ENCODE results near the gene UGT2B28. TPM values are rescaled to one million over a fixed set of nuclear protein-coding genes. Genes with fewer than 3 reads are reported as not detected.
A peak's percentile ranks its signal among the peaks of the same experiment; 100 is the strongest.
"Not testable (repeated sequence)": the region's sequence is repeated elsewhere in the genome, so short reads cannot be mapped to it uniquely, and the experiment has no call there.

The UGT2B28 gene
- total RNA-seq, 2 donors from 2014 or later = not detected

DNA sequence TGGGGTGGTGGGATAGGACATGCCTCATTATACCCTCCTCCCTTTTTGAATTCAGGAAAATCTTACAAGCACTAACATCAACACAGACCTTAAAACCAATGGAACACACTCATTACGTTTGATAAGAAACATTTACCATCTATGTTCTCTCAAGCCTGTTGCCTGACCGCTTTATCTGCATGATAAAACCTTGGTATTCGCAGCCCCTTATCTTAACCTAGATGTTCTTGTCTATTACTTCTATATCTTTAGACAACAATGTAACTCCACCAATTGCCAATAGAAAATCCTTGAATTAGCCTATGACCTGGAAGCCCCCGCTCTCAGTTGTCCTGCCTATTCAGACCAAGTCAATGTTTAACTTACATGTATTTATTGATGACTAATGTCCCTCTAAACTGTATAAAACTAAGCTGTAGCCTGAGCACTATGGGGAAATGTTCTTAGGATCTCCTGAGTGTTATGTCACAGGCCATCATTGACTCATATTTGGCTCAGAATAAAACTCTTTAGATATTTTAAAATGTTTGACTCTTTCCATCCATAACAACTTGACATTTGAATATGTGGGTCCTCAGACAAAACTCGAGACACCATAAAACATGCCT lies 28.3 kb downstream of the UGT2B28 start:
- H3K27ac ChIP-seq, H3K9me3 ChIP-seq: not testable (repeated sequence)

GRCh38 chr4:69309549-69310076 lies 29.3 kb downstream of the UGT2B28 start:
- H3K4me1 ChIP-seq (replicated peaks); H3K36me3 ChIP-seq; H3K4me3 ChIP-seq; intact Hi-C loops (cut with DNase I); H3K9me3 ChIP-seq; DNase-seq (ENCODE audit: low spot score); H3K27me3 ChIP-seq (replicated peaks; ENCODE audit: insufficient read depth); H3K27ac ChIP-seq: not testable (repeated sequence)
- peak; percentile 36 for TF ChIP-seq POLR2AphosphoS5 (IDR thresholded peaks at IDR 0.05)
- WGBS = 50% methylated on average over 5 of the region's 5 CpGs

More for the DNA sequence above, 28.3 kb downstream of the UGT2B28 start:
- intact Hi-C loops (cut with DNase I); H3K4me1 ChIP-seq (replicated peaks); H3K4me3 ChIP-seq; H3K27me3 ChIP-seq (replicated peaks; ENCODE audit: insufficient read depth); H3K36me3 ChIP-seq; DNase-seq (ENCODE audit: low spot score): not testable (repeated sequence)
- 86% methylated on average over 5 of the region's 5 CpGs for WGBS

DNA sequence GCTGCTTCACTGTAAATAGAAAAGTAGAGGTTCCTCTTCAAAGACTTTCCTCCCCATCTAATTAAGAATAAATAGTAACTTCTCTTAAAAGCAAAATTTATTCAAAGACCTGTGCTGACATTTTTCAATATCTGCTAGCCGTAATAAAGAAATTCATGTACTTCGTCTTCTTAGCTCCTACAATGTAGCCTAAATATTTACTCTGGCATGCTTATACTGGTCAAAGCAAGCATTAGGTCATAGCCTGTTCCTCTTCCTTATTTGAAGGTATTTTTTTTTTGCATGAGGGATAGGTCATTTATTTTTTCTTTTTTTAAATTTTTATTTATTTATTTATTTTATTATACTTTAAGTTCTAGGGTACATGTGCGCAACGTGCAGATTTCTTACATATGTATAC lies 30.0 kb downstream of the UGT2B28 start:
- intact Hi-C loops (cut with DNase I); H3K4me3 ChIP-seq; H3K27me3 ChIP-seq (replicated peaks; ENCODE audit: insufficient read depth); H3K36me3 ChIP-seq; H3K4me1 ChIP-seq (replicated peaks); DNase-seq (ENCODE audit: low spot score); H3K9me3 ChIP-seq; H3K27ac ChIP-seq: not testable (repeated sequence)
- 56% methylated on average over 4 of the region's 4 CpGs for WGBS

GRCh38 chr4:69317669-69318298 lies 37.5 kb downstream of the UGT2B28 start:
- 30% methylated on average over 3 of the region's 3 CpGs for WGBS
- intact Hi-C loops (cut with DNase I) = loop anchor here (5.0 kb wide), 1 partner anchor 300 kb away; no protein-coding TSS in a partner anchor
- peak; percentile 22 for DNase-seq (ENCODE audit: low spot score)
- peak; percentile 33 to 65 (median 56) for TF ChIP-seq CTCF (IDR thresholded peaks at IDR 0.05)
- not testable (repeated sequence) for H3K27me3 ChIP-seq (replicated peaks; ENCODE audit: insufficient read depth); H3K36me3 ChIP-seq; H3K4me1 ChIP-seq (replicated peaks); H3K9me3 ChIP-seq; H3K4me3 ChIP-seq; H3K27ac ChIP-seq

- intact Hi-C loops (cut with DNase I) = no loop called here
- no peak overlapping the region for H3K4me3 ChIP-seq
- no peaks in the 10 kb centered on the region for H3K27me3 ChIP-seq (replicated peaks; ENCODE audit: insufficient read depth)
- no peak for TF ChIP-seq CTCF (IDR thresholded peaks at IDR 0.05)
- TF ChIP-seq POLR2A (IDR thresholded peaks at IDR 0.05) = no peak
- peak; percentile 14 for TF ChIP-seq POLR2AphosphoS5 (IDR thresholded peaks at IDR 0.05)
- no peak overlapping the region for H3K27ac ChIP-seq
- no peaks in the 10 kb centered on the region for H3K9me3 ChIP-seq
- H3K36me3 ChIP-seq = no peaks in the 10 kb centered on the region
- no peaks in the 10 kb centered on the region for H3K4me1 ChIP-seq (replicated peaks)
- WGBS = 48% methylated on average over 2 of the region's 2 CpGs
- peak; percentile 54 for DNase-seq (ENCODE audit: low spot score)
Measured at GRCh38 chr4:69321153-69321729, 41.0 kb downstream of the UGT2B28 start.

GRCh38 chr4:69322055-69322454 lies 41.8 kb downstream of the UGT2B28 start:
- intact Hi-C loops (cut with DNase I) = no loop called here
- no peaks in the 10 kb centered on the region for H3K4me1 ChIP-seq (replicated peaks)
- DNase-seq (ENCODE audit: low spot score) = no peak
- WGBS = 63% methylated on average over 2 of the region's 2 CpGs
- H3K9me3 ChIP-seq = no peaks in the 10 kb centered on the region
- H3K27ac ChIP-seq = no peak overlapping the region
- no peaks in the 10 kb centered on the region for H3K36me3 ChIP-seq
- no peaks in the 10 kb centered on the region for H3K27me3 ChIP-seq (replicated peaks; ENCODE audit: insufficient read depth)
- H3K4me3 ChIP-seq = no peak overlapping the region
- no peak for TF ChIP-seq POLR2A (IDR thresholded peaks at IDR 0.05)
- no peak for TF ChIP-seq POLR2AphosphoS5 (IDR thresholded peaks at IDR 0.05)
- no peak for TF ChIP-seq CTCF (IDR thresholded peaks at IDR 0.05)

All from prostate gland (tissue), 2 donors.